SK-N-SH (cell line): Measurements from ENCODE around the gene CHID1. TPM values are rescaled to one million over a fixed set of nuclear protein-coding genes. Genes with fewer than 3 reads are reported as not detected.
A peak's percentile ranks its signal among the peaks of the same experiment; 100 is the strongest.

Source experiments
- CTCF ChIA-PET: fragments of 300-600, 350-600 bp; formaldehyde crosslinking; extraction: SDS; loops from one replicate; lab custom pipeline; 2021; lab: Yijun Ruan, JAX
- POLR2A ChIA-PET: fragments of 350-600 bp; sonication (Branson Sonifier 250); formaldehyde crosslinking; extraction: SDS; loops from one replicate; lab custom pipeline; 2020; ENCODE audit warnings: antibody characterized with exemption, inconsistent platforms; lab: Yijun Ruan, JAX
- DNase-seq: peaks from one replicate; pipeline ENCODE4 v3.0.0; 2012
- H2AFZ ChIP-seq: fragments of 200-600 bp; sonication (generic); 2 replicates; pipeline ENCODE4 v1.8.1; 2016; ENCODE audit warnings: antibody characterized with exemption, mild to moderate bottlenecking, low read depth
- H3F3A ChIP-seq: fragments of 200-600 bp; sonication (generic); replicated peaks from 2 replicates; pipeline ENCODE3; 2016; ENCODE audit warnings: antibody characterized with exemption, mild to moderate bottlenecking; ENCODE audit not compliant: insufficient read depth
- H3K27ac ChIP-seq, 2 experiments: fragments of 200-500 bp in 1 of 2; fragments of 200-600 bp in 1 of 2; sonication (Bioruptor generic) in 1 of 2; sonication (generic), shearing (Covaris generic) in 1 of 2; 2 replicates each; pipeline versions ENCODE4 v1.5.1 to v1.6.1; 2014 to 2016; ENCODE audit warnings: low read depth in 2 of 2, inconsistent platforms in 1 of 2, low read length in 1 of 2, mild to moderate bottlenecking in 1 of 2, mixed read lengths in 1 of 2
- H3K27me3 ChIP-seq: fragments of 200-600 bp; sonication (generic), shearing (Covaris generic); 2 replicates; pipeline ENCODE4 v1.6.1; 2016; ENCODE audit warnings: mixed run types; ENCODE audit not compliant: insufficient read depth
- H3K36me3 ChIP-seq, 2 experiments: fragments of 200-500 bp in 1 of 2; fragments of 200-600 bp in 1 of 2; sonication (Bioruptor generic) in 1 of 2; sonication (generic) in 1 of 2; replicated peaks in 1 of 2; 2 replicates each; pipeline versions ENCODE3 to v1.5.1; 2014 to 2016; ENCODE audit warnings: low read length in 1 of 2, mild to moderate bottlenecking in 1 of 2; ENCODE audit not compliant: insufficient read depth in 2 of 2, control insufficient read depth in 1 of 2
- H3K4me1 ChIP-seq, 2 experiments: fragments of 200-500 bp in 1 of 2; fragments of 200-600 bp in 1 of 2; sonication (Bioruptor generic) in 1 of 2; sonication (generic), shearing (Covaris generic) in 1 of 2; 2 replicates each; pipeline versions ENCODE4 v1.5.1 to v1.6.1; 2014 to 2016; ENCODE audit warnings: low read depth in 1 of 2, low read length in 1 of 2, mixed run types in 1 of 2; ENCODE audit not compliant: insufficient read depth in 2 of 2, control insufficient read depth in 1 of 2
- H3K4me2 ChIP-seq: fragments of 200-600 bp; sonication (generic), shearing (Covaris generic); 2 replicates; pipeline ENCODE4 v1.6.1; 2017; ENCODE audit warnings: mixed run types
- H3K4me3 ChIP-seq, 2 experiments: fragments of 200-500 bp in 1 of 2; fragments of 200-600 bp in 1 of 2; sonication (Bioruptor generic) in 1 of 2; sonication (generic), shearing (Covaris generic) in 1 of 2; 2 replicates each; pipeline versions ENCODE4 v1.5.1 to v1.8.1; 2014 to 2016; ENCODE audit warnings: low read depth in 2 of 2, inconsistent platforms in 1 of 2, low read length in 1 of 2, mild to moderate bottlenecking in 1 of 2, mixed read lengths in 1 of 2, moderate library complexity in 1 of 2
- H3K79me2 ChIP-seq: fragments of 200-600 bp; sonication (generic); 2 replicates; pipeline ENCODE4 v1.8.1; 2017; ENCODE audit warnings: mild to moderate bottlenecking; ENCODE audit not compliant: insufficient read depth
- H3K9ac ChIP-seq: fragments of 200-600 bp; sonication (generic); 2 replicates; pipeline ENCODE4 v1.6.1; 2017; ENCODE audit warnings: mixed run types
- H3K9me2 ChIP-seq: fragments of 200-600 bp; sonication (generic); 2 replicates; pipeline ENCODE4 v1.6.1; 2017; ENCODE audit warnings: mixed run types
- H3K9me3 ChIP-seq: fragments of 200-600 bp; sonication (generic); 2 replicates; pipeline ENCODE4 v1.6.1; 2017; ENCODE audit warnings: mixed run types, mild to moderate bottlenecking, moderate library complexity
- H4K20me1 ChIP-seq: fragments of 200-600 bp; sonication (generic); 2 replicates; pipeline ENCODE4 v1.6.1; 2017; ENCODE audit warnings: mild to moderate bottlenecking, mixed run types; ENCODE audit not compliant: insufficient read depth
- CHD2 ChIP-seq: fragments of 150-350 bp; IDR thresholded peaks from 2 replicates; pipeline ENCODE4 v1.6.1; 2018; ENCODE audit warnings: low read length; ENCODE audit not compliant: partially characterized antibody
- ELF1 ChIP-seq: IDR thresholded peaks from 2 replicates; pipeline ENCODE4 v1.4.0; 2012
- EP300 ChIP-seq, 2 experiments: IDR thresholded peaks; 2 replicates each; pipeline versions ENCODE4 v1.4.0 to v1.6.1; 2012; ENCODE audit warnings: borderline replicate concordance in 1 of 2, low read depth in 1 of 2, low read length in 1 of 2
- GABPA ChIP-seq: IDR thresholded peaks from 2 replicates; pipeline ENCODE4 v1.4.0; 2012; ENCODE audit warnings: low read depth, mild to moderate bottlenecking
- JUND ChIP-seq: IDR thresholded peaks from 2 replicates; pipeline ENCODE4 v1.4.0; 2012
- MEF2A ChIP-seq: IDR thresholded peaks from 2 replicates; pipeline ENCODE4 v1.4.0; 2012; ENCODE audit warnings: low read depth, borderline replicate concordance
- MXI1 ChIP-seq: IDR thresholded peaks from 2 replicates; pipeline ENCODE4 v1.6.1; 2012; ENCODE audit warnings: mild to moderate bottlenecking, low read depth, low read length, improper control_type of control experiment
- NRF1 ChIP-seq: IDR thresholded peaks from 2 replicates; pipeline ENCODE4 v1.6.1; 2012; ENCODE audit warnings: low read depth, mild to moderate bottlenecking, low read length
- RAD21 ChIP-seq: IDR thresholded peaks from 2 replicates; pipeline ENCODE4 v1.6.1; 2012; ENCODE audit warnings: mild to moderate bottlenecking, low read length
- RXRA ChIP-seq: IDR thresholded peaks from 2 replicates; pipeline ENCODE4 v1.4.0; 2012; ENCODE audit warnings: low read depth, mild to moderate bottlenecking, borderline replicate concordance
- SIN3A ChIP-seq: IDR thresholded peaks from 2 replicates; pipeline ENCODE4 v1.6.1; 2012; ENCODE audit warnings: low read depth, mild to moderate bottlenecking, low read length, moderate library complexity, borderline replicate concordance
- SMC3 ChIP-seq: IDR thresholded peaks from 2 replicates; pipeline ENCODE4 v1.6.1; 2012; ENCODE audit warnings: low read depth, low read length, improper control_type of control experiment
- TEAD4 ChIP-seq: IDR thresholded peaks from 2 replicates; pipeline ENCODE4 v1.4.0; 2012; ENCODE audit warnings: mild to moderate bottlenecking, borderline replicate concordance; ENCODE audit not compliant: insufficient read depth
- WGBS: methylation state at CpG from one replicate; pipeline ENCODE4 v1.1.6; 2017; ENCODE audit warnings: low lambda C conversion rate; 5-methylcytosine and 5-hydroxymethylcytosine counted together
- polyA plus RNA-seq, 3 experiments: library from polyadenylated mRNA; depleted of rRNA; stranded (reverse); fragments of >200 nt; gene quantifications; 2 replicates each; pipeline ENCODE4 v1.2.3, GENCODE V29; 2012
- TF ChIP-seq, protein P1 (sequence below): fragments of 200-600 bp; sonication (generic); IDR thresholded peaks from 2 replicates; pipeline ENCODE4 v1.6.1; 2017; ENCODE audit warnings: antibody characterized with exemption, mild to moderate bottlenecking, moderate library complexity
- TF ChIP-seq, protein P2 (sequence below): fragments of 150-350 bp; IDR thresholded peaks from 2 replicates; pipeline ENCODE4 v1.6.1; 2016; ENCODE audit warnings: mild to moderate bottlenecking, low read depth, low read length

CHID1 gene
- polyA plus RNA-seq, 1 of the 3 experiments (the other 2 are of a cell fraction): 231 TPM

- TF ChIP-seq GABPA (no peak), SMC3 (no peak), EP300 (IDR thresholded peaks at IDR 0.05; ENCODE audit: borderline replicate concordance in 1 of 2, low read depth in 1 of 2, low read length in 1 of 2) (peak in 1 of 2 experiments; percentile 52; a peak in 1 of 4 replicates), JUND (no peak), SIN3A (peak; percentile 99), MEF2A (no peak), RXRA (no peak), RAD21 (no peak), NRF1 (peak; percentile 44), ELF1 (0 out of 2 replicates have a peak, but pooled peaks have one; percentile 9)
- TF ChIP-seq, protein P1, sequence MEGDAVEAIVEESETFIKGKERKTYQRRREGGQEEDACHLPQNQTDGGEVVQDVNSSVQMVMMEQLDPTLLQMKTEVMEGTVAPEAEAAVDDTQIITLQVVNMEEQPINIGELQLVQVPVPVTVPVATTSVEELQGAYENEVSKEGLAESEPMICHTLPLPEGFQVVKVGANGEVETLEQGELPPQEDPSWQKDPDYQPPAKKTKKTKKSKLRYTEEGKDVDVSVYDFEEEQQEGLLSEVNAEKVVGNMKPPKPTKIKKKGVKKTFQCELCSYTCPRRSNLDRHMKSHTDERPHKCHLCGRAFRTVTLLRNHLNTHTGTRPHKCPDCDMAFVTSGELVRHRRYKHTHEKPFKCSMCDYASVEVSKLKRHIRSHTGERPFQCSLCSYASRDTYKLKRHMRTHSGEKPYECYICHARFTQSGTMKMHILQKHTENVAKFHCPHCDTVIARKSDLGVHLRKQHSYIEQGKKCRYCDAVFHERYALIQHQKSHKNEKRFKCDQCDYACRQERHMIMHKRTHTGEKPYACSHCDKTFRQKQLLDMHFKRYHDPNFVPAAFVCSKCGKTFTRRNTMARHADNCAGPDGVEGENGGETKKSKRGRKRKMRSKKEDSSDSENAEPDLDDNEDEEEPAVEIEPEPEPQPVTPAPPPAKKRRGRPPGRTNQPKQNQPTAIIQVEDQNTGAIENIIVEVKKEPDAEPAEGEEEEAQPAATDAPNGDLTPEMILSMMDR: no peak
Observed at GRCh38 chr11:842370-843002, 68.1 kb downstream of the CHID1 start, which contains the start of the genes POLR2L and TSPAN4 (continued).

DNA sequence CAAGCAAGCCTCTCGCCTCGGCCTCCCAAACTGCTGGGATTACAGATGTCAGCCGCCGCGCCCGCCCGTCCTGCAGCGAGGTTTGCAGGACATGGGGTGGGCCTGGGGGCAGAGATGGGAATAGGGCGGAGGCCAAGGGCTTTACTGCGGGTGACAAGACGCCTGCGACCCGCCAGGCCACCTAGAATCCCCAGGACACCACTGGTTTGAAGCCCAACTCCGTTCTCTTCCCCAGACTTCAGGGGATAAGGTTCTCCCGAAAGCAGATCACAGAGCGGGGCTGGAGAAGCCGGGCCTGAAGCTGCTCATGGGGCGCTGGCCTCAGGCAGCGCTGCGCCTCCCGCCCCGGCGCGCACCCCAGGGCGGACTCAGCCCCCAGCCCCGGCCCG lies 68.6 kb downstream of the CHID1 start:
- peak overlapping the region; percentile 100 for H3K4me2 ChIP-seq
- peak overlapping the region; percentile 91 to 96 for H3K27ac ChIP-seq
- H3K79me2 ChIP-seq: peaks cover 76% of the 10 kb centered on the region
- ChIA-PET CTCF (interaction anchor here (1.1 to 7.5 kb wide), 3 partner anchors 43 to 209 kb away, joined by 3 to 70 read pairs (median 5); no protein-coding TSS in a partner anchor), POLR2A (interaction anchor here (1.8 to 2.6 kb wide), 3 partner anchors 11 to 33 kb away, joined by 5 to 13 read pairs (median 5); partner anchors contain the start of gene RPLP2)
- 6% methylated on average over 8 of the region's 27 CpGs for WGBS
- peak overlapping the region; percentile 97 for H3K9ac ChIP-seq
- H2AFZ ChIP-seq: no peak overlapping the region
- TF ChIP-seq TEAD4: no peak
- no peak for TF ChIP-seq CHD2
- TF ChIP-seq NRF1: no peak
- TF ChIP-seq, protein P2, sequence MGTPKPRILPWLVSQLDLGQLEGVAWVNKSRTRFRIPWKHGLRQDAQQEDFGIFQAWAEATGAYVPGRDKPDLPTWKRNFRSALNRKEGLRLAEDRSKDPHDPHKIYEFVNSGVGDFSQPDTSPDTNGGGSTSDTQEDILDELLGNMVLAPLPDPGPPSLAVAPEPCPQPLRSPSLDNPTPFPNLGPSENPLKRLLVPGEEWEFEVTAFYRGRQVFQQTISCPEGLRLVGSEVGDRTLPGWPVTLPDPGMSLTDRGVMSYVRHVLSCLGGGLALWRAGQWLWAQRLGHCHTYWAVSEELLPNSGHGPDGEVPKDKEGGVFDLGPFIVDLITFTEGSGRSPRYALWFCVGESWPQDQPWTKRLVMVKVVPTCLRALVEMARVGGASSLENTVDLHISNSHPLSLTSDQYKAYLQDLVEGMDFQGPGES: no peak
- no peak for TF ChIP-seq GABPA
- TF ChIP-seq MXI1: no peak
- peaks cover 50% of the 10 kb centered on the region for H3F3A ChIP-seq
- H3K4me3 ChIP-seq: peak overlapping the region; percentile 95 to 100
- DNase-seq: no peak
- peaks cover 17 to 35% of the 10 kb centered on the region in 2 experiments for H3K36me3 ChIP-seq
- no peaks in the 10 kb centered on the region for H3K9me3 ChIP-seq
- H4K20me1 ChIP-seq: peaks cover 52% of the 10 kb centered on the region
- H3K4me1 ChIP-seq: peaks cover 22 to 35% of the 10 kb centered on the region in 2 experiments; a peak in 3 of 4 replicates
- H3K27me3 ChIP-seq: no peaks in the 10 kb centered on the region
- H3K9me2 ChIP-seq: no peaks in the 10 kb centered on the region
